NT2/D1 (cell line): ENCODE results near the gene CSNK1G1.

Experiments
- SUZ12 ChIP-seq: IDR thresholded peaks from 2 replicates; pipeline ENCODE4 v1.6.1; 2011; ENCODE audit not compliant: insufficient read length, insufficient read depth; ENCODE audit errors: extremely low read depth
- ZNF274 ChIP-seq: IDR thresholded peaks from 2 replicates; pipeline ENCODE4 v1.6.1; 2011; ENCODE audit warnings: mild to moderate bottlenecking, low read depth, low read length

DNA sequence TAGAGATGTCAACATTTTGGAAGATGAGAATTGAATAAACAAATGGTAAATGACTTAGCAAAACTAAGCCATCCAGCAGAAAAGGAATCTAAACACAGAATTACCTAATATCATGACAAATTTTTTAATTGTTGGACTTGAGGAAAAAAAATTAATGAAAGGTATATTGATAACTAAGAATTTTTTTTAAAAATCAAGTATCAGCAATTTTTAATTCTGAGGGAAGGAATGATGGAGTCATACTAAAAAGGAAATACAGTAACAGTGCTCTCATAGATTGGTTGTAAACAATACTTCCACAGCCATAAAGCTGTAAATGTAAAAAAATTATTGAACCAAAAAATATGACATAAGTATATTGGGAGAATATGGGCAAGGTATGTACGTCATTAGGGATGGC lies 68.0 kb downstream of the CSNK1G1 start:
- TF ChIP-seq ZNF274 (no peak), SUZ12 (no peak)
